Eye (tissue), 1 donor: Measurements from ENCODE around the gene PSTPIP1.

Experiments
- DNase-seq: peaks from one replicate; pipeline ENCODE4 v3.0.0-alpha.2; 2015

PSTPIP1 gene

DNA sequence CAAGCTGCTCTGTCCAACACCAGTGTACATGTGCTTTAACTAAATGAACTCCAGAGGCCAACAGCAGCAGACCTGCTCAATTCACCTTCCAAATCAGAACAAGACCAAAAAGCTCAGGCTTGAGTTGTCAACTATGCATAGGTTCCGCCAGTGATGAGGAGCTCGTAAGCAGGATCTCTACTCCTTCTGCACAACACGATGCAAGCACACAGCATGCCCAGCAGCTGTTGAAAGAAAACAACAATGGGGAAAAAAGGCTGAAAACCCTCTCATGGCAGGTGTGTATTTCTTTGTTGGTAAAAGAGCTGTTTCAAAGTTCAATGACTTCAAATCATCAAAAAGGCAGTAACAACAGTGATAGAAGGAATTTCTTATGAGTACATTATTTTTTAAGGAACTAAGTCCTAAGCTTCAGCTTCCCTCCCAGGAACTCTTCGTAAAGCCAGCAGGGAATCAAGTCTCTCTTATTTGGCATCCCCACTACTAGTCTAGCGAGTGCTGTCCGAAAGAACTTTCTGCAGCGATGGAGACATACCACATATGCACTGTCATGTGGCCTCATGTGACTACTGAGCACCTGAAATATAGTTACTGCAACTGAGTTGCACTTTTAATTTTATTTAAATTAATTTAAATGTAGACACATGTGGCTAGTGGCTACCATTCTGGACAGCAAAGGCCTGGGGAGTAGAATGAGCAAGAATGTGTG is 51.9 kb downstream of the PSTPIP1 start:
- DNase-seq = no peak

GRCh38 chr15:77048135-77048876 is 53.4 kb downstream of the PSTPIP1 start:
- no peak for DNase-seq

DNA sequence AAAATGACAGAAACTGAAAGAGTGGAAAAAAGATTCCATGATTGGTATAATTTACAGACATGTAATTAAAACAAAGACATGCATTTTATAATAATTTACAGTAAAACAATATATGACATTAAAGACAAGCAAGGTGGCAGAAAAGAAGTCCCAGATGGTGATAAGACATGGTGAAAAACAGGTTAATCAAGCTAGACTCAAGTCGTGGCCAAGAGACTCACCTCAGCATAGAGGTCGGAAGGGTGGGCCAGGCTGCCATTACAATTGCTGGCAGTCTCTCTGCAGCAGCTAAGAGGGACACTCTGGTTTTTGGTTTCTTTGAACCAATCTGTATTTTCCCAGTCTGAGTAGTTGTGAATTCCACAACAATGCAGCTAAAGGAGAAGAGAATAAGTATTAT is 57.6 kb downstream of the PSTPIP1 start:
- no peak for DNase-seq

DNA sequence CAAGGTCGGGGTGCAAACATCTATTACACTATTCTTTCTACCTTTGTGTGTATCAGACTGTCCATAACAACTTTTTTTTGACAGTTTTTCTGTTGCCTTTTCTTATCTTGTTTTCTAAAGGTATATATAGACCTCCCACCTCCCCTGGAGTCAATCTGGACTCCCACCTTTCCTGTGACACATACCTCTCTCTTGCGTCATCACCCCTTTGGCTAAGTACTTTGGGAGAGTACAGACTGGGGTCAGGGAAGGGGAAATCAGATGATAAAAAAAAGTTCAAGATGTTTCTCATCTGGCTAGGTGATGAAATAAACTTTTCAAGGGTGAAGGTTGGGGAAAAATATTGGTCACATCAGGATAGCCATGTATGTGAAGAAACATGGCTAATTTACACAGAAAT is 58.8 kb downstream of the PSTPIP1 start:
- no peak for DNase-seq

DNA sequence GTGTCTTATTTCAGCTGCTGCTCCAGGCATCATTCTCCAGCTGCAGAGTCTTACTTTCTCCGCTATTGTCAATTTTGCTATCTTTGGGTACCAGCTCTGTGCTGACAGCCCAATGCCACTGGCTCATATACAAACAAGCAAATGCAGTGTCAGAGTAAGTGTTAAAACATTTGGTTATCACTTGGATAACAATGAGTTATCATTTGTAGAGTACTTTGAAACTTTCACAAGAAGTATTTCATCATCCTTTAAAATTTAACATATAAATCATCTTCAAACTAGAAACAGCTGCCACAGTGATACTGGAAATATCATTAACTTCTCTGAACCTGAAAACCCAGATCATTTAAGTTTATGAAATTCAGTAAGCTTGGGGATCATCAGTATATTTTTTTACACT is 62.1 kb downstream of the PSTPIP1 start:
- no peak for DNase-seq

- no peak for DNase-seq
These were observed 62.8 kb downstream of the PSTPIP1 start for GRCh38 chr15:77057685-77058084.

DNA sequence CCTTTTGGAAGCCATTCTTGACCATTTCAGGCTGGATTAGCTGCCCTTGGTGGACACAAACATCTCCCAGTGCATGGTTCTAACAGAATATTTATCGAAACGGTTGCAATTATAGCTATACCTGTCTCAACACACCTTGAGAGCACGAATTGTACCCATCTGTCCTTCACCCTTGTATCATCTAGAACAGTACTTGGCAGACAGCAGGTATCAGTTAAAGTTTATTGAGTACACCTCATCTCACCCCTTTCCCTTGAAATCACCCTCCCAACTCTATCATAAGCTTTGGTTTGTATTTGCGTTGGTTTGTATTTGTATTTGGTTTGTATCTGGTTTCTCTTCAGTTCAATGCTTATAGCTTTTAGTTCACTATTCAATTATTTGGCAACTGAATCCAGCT is 63.5 kb downstream of the PSTPIP1 start:
- DNase-seq = no peak

- DNase-seq = peak; percentile 30
These were observed 64.9 kb downstream of the PSTPIP1 start for GRCh38 chr15:77059786-77060361.

- DNase-seq = peak; percentile 41
These were observed 65.6 kb downstream of the PSTPIP1 start for GRCh38 chr15:77060546-77060945.

DNA sequence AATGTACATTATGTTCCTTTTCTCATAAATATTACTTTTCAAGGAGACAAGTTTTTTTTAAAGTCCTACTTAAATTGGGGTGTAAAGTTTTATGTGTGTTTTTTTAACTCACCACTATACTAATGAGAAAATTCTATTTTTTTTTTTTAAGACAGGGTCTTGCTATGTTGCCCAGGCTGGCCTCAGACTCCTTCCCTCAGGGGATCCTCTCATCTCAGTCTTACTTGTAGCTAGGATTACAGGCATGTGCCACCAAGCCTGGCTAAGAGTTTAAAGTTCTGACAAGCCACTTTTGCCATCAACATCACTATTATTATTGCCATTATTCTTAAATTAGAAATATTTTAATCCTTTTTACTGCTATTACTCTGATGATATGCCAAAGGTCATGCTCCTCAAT is 68.3 kb downstream of the PSTPIP1 start:
- no peak for DNase-seq

DNA sequence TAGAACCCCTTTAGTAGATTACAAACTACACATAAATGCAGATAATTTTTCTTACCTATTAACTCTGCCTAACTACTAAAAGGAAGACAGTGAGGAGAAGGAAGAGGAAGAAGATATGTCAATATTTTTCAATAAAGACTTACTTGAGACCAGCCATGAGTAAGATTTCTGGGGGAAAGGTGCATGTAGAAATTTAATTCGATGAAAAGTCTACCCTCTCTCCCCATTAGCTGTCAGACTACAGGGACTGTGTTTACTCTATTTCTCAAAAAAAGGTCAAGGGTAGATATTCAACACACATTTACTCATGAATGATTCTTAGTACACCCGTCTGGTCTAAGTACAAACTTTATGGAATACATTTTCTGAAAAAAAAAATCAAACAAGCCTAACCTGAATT is 69.1 kb downstream of the PSTPIP1 start:
- no peak for DNase-seq

DNA sequence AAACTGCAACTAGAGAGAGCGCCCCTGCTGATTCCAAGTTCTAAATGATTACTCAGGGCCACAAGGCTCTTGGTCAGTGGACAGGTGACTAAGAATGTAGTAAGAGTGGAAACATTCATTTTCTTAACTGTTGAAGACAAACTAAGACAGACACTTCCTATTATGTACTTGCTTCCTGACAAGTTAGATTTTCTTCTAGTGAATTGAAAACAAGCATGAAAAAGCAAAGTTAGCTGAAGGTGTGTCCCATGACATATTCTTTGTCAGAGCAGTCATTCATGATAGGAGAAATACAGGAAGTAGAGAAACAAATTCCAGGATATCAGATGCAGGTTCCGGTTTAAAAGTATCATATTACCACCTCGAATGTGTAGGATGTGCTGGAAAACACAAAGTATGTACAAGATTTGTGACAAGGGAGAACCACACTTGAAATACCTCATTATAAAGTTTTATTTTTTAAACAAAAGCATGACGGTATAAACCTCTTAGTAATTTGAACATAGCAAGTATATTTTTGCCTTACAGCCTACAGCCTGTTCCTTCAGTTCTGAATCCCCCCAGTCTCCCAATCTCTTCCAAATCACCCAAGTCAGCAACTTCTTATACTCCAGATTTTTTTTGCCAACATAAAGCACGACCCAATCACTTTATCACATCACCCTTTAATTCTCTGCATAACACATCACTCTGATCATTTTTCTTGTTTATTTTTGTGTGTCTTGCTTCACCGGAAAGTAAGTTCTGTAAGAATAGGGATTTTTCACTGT is 69.8 kb downstream of the PSTPIP1 start:
- DNase-seq = no peak

GRCh38 chr15:77066971-77067690 is 72.2 kb downstream of the PSTPIP1 start:
- DNase-seq = no peak

DNA sequence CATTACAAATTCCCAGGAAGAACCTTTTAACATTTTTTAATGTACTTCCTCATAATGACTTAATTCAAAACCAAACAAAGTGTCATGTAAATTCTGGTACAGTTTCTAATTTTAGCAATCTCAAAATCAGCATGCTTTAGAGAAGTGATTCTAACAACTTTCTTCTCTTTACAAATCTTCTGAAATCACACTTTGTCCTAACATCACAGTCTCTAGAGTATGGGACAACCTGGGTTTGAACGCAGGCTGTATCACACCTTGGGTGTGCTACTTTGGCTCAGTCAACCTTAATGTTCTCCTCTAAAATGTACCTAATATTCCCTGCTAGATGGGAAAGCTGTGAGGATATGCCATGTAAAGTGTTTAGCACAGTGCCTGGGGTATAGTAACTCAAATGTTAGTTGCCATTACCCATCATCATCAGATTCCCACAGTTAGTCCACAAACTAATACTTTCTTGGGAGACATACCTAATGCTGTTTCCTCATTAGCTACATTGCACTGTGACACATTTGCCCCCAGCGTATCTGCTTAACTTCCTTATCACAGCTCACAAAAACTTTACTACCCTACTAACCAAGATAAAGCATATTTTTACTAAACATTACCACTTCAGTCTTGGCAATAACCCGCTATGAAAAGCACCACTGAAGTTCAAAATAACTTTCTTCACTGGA is 72.9 kb downstream of the PSTPIP1 start:
- no peak for DNase-seq

GRCh38 chr15:77068633-77069032 is 73.7 kb downstream of the PSTPIP1 start:
- DNase-seq = no peak

- peak; percentile 40 for DNase-seq
These were observed 74.7 kb downstream of the PSTPIP1 start for GRCh38 chr15:77069521-77070121.

DNA sequence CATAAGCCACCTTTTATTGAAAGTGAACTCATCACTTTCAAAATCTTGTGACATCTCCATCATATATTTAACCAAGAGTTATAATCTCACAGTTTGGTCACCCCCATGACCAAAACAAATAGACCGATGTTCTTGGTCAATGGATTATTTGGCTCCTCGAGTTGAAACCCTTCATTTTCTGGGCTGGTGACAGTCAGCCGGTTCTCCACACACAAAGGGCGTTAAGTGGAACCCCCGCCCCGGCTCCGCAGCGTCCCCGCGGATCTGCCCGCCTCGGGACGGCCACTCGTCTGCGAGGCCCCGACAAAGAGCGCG is 75.2 kb downstream of the PSTPIP1 start:
- no peak for DNase-seq

GRCh38 chr15:77070495-77071304 is 75.8 kb downstream of the PSTPIP1 start, which contains the start of gene TSPAN3:
TSS of gene TSPAN3 (minus strand) at chr15:77071109. CDS start at chr15:77070954, 155 bp downstream.
- peak; percentile 98 for DNase-seq

DNA sequence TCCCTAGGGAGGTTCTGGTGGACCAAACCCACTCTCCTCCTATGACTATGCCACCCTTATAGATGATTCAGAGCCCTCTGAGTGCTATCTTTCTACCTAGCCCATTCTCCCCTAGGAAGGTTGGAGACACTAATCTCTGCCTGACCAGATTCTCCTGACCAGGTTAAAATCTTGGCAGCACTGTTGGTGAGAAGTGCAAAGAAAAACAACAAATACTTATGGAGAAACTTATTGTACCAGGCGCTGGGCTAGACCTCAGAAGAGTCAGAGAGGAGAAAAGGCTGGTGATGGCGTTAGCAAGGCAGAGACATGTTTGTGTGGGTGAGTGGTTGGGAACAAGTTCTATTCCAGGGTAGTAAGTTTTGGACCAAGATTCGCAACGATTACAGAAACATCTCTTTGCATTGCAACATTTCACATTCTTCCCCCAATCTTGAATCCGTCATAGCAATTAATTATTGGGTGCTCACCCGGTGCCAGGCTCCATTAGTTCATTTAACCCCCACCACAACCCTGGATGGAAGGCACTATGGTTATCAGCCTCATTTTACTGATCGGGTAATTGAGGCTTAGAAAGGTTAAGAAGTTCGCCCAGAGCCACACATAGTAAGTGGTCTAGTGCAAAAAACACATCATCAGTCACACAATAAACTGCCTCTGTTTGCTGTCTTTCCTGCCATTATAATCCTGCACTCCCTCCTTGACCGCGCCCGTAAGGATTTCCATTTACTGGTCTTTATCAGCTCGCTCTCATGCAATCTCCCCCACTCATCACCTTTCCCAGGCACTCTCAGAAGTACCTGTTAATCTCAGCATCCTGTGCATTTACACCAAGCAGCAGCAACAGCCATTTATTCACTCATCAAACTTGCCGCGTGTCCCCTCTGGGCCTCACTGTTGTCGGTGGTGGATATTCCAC is 76.6 kb downstream of the PSTPIP1 start:
- no peak for DNase-seq

DNA sequence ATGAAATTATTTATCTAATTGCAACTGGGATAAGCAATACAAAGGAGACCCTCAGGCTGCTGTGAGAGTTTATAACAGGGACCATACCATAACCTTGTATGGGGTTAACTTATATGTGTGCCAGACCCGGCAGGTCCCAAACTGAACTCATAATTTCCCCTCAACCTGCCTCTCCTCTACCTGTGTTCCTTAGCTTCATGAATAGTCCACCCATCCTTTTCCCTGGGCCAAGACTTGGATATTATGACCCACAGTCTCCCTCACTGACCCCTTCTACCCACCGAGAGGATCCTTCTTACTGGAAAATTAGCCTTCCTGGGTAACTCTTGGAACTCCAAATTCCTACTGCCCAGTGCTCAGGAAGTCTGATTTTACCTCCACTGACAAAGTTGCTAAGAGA is 79.4 kb downstream of the PSTPIP1 start:
- DNase-seq = no peak
